GM19239 (cell line): ENCODE data around the gene LMTK2.

Source experiments
- DNase-seq: peaks from one replicate; pipeline ENCODE4 v3.0.0; 2011; ENCODE audit warnings: low spot score; ENCODE audit not compliant: insufficient read length
- FAIRE-seq: peaks from 2 replicates; lab custom pipeline; 2011; peaks lifted over from hg19 to GRCh38; lab: Jason Lieb, UNC

Gene LMTK2

GRCh38 chr7:98229441-98229840, 122.8 kb downstream of the LMTK2 start:
- no peak for DNase-seq
- FAIRE-seq, result no peak

GRCh38 chr7:98229991-98230745, 123.5 kb downstream of the LMTK2 start:
- FAIRE-seq, result no peak
- no peak for DNase-seq

- no peak for DNase-seq
- no peak for FAIRE-seq
Observed at GRCh38 chr7:98230746-98231471, 124.2 kb downstream of the LMTK2 start.

DNA sequence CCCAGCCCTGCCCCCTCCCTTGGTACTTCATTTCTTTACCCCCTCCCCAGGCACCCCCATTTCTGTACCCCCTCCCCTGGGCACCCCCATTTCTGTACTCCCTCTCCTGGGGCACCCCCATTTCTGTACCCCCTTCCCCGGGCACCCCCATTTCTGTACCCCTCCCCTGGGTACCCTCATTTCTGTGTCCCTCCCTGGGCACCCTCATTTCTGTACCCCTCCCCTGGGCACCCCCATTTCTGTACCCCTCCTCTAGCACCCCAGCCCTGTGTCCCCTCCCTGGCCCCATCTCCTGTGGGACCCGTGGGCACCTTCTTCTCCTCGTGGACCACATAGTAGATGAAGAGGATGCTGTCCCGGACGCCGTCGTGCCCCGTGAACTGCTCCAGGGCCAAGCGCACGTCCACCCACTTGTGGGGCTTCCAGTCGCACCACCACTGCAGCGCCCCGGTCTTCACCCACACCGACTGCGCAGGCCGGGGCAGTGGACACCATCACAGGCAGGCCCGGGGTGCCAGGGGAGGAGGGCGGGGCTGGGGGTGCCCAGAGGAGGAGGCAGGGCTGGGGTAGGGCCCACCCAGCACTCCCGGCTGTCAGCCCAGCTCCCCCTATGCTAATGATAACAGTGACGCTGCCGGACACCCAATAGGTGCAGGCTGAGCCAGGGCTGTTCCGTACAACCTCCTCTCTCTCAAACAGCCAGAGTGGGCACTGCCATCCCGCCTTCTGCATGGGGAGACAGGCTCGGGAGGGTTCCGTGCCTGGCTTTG, 125.0 kb downstream of the LMTK2 start:
- no peak for FAIRE-seq
- DNase-seq, result no peak

- FAIRE-seq (no peak), DNase-seq (no peak)
Observed at GRCh38 chr7:98232263-98232585, 125.6 kb downstream of the LMTK2 start.

DNA sequence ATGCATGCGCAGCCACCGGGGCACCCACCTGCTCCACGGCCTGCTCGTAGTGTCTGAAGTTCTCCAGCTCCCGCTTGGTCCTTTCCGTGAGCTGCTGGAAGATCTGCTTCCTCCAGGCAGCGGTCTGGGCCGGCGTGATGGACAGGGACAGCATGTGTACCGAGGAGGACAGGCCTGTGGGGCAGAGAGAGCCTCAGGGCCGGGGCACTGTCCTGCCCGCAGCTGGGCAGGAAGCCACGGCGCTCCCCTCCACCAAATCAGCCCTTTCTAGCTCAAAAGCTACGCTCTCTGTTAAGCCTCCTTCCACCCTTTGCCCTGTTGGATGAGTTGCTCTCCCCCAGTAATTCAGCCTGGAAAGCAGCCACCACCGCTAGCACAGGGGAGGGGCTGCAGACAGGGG, 126.1 kb downstream of the LMTK2 start:
- no peak for DNase-seq
- FAIRE-seq, result no peak

DNA sequence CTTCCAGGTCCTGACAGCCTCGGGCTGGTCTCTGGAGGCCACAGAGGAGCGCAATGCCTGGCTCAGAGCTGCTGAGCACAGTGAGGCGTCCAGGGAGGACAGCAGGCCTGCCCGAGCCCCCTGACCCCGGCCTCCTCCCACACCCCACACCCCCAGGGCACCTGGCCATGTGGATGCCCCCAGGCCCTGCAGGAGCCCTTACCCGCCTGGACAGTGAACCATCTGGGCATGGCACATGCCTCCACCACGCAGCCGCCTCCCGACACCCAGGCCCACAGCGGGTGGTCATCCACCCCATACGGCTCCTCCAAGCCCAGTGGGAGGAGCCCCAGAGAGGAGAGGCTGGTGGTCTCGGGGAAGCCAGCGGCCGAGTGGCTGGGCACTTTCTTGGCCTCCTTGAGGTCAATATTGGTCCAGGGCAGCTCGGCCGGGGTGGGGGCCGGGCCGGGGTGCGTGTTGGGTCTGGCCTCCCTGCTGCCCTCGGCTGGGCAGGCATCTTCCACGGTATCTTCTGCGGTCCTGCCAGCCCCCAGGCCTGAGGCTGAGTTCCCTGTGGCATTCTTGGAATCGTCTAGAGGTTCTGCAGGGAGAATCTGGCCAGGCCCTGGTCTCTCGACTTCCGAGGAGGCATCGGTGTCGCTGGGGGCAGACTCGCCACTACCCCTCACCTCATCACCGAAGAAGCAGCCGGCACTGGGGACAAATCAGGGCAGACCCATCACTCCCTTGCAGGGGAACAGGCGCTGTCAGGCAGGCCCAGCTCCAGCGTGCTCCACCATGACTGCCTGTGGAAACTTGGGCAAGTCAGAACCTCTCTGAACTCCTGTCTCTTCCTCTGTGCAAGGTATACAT, 126.8 kb downstream of the LMTK2 start:
- no peak for FAIRE-seq
- no peak for DNase-seq

- FAIRE-seq (no peak), DNase-seq (no peak)
Observed at GRCh38 chr7:98234429-98235147, 127.9 kb downstream of the LMTK2 start.

DNA sequence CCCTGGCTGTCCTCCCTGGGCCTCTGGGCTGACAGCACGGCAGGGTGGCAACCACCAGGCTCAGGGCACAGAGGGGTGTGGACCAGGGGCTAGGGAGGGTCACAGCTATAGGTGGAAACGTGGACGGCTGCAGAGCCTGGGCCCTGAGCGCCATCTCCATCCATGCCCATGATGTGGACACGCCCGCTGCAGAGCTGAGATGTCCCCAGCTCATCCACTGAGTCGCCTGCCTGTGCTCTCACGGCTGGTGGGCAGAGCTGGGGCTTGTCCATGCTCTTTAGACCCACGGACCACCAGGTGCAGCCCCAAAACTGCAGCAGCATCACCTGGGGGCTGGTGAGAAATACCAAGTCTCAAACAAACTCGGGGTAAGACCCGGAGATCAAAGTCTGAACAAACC, 129.2 kb downstream of the LMTK2 start:
- FAIRE-seq (no peak), DNase-seq (no peak)

GRCh38 chr7:98236355-98237185, 129.9 kb downstream of the LMTK2 start:
- no peak for FAIRE-seq
- no peak for DNase-seq

- no peak for DNase-seq
- FAIRE-seq, result no peak
Observed at GRCh38 chr7:98238076-98238475, 131.4 kb downstream of the LMTK2 start.

DNA sequence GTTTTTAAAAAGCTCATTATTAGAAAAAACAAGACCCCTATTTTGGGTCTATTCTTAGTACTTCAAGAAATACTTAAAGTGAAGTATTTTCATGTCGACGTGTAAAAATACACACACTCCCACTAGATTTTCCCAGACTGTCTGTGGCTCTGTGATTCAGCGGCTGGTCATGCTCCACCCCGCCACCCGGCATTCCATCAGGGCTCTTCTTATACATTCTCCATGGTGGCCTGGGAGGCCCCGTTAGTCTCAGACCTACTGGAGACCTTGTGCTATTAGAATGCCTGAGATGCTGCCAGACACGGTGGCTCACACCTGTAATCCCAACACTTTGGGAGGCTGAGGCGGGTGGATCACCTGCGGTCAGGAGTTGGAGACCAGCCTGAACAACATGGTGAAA, 132.3 kb downstream of the LMTK2 start:
- FAIRE-seq, result no peak
- no peak for DNase-seq

DNA sequence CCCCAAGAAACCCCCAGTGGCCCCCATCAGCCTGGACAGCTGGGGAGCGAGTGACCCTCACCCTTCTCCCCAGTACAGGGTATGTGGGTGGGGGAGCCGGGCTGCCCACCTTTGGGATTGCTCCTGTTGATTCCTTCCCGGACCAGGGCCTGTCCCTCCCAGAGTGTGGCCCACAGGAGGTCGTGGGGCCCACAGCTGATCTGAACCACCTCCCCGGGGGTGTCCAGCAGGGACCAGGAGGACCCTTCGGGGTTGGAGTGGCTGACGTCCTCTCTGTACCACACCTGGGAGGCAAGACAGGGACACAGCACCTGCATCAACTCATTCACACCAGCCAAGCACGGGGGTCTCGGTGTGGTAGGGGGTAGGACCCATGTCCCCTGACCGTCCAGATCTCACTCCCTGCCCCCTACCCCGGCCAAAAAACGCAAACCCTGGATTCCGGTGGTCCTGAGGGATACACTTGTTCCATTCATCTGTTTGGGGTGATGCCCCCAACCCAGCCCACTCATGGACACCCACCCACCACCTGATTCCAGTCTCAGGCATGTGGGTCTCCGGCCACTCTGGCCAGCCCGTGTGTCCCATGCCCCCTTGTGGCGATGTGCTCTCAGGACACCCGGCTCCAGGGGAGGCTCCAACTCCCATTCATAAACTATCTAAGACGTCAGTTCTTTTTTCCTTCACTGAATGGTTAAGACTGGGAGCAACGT, 134.5 kb downstream of the LMTK2 start:
- FAIRE-seq, result peak; percentile 53
- peak; percentile 72 for DNase-seq

DNA sequence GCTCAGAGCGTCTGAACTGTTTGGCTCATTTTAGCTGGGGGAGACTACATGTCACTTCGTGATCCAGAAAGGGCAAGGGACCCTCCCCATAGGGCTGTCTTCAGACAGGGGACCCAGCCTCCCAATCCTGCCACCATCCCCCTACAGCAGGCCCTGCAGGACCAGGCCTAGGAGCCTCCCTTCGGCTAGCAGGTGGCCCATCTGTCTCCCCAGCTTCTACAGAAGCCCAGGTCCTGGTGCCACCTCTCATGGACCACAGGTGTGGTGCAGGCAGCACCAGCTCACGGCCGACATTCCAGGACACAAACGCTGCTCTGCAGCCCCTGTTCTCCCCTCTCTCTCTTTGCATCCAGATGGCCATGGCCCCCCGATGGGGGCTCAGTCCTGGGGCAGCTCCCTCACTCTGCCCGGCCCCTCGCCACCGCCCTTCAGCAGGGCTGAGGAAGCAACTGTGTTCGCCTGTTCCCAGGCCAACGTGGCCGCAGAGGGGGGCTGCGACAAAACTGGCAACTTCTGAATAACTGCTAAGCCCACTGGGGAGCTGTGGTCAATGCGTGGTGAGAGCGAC, 135.1 kb downstream of the LMTK2 start:
- no peak for DNase-seq
- FAIRE-seq, result no peak

GRCh38 chr7:98242342-98242741, 135.7 kb downstream of the LMTK2 start:
- FAIRE-seq (no peak), DNase-seq (no peak)

DNA sequence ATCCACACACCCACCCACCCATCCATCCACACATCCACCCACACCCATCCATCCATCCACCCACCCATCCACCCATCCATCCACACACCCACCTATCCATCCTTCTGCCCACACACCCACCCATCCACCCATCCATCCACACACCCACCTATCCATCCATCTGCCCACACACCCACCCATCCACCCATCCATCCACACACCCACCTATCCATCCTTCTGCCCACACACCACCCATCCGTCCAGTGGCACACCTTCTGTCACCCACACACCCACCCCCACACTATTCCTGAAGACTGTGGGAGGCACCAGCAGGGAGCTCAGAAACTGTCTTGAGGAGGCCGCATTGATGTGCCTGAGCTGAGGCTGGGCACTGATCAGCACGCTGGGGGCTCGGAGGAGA, 136.3 kb downstream of the LMTK2 start:
- FAIRE-seq, result no peak

GRCh38 chr7:98244871-98245270, 138.2 kb downstream of the LMTK2 start:
- DNase-seq (no peak), FAIRE-seq (no peak)

More for the DNA sequence above, 136.3 kb downstream of the LMTK2 start:
- DNase-seq, result no peak

- no peak for FAIRE-seq
- no peak for DNase-seq
Observed at GRCh38 chr7:98248156-98248555, 141.5 kb downstream of the LMTK2 start.
